Measurements from ENCODE around the gene ZG16B.

The ZG16B gene

GRCh38 chr16:2791174-2791573, 38.9 kb upstream of the ZG16B start:
- DNase-seq (ENCODE audit: low read depth in 1 of 2, low spot score in 1 of 2), result no peak
- TF ChIP-seq JUND (IDR thresholded peaks at IDR 0.05; ENCODE audit: low read depth), result no peak
- in situ Hi-C loops (cut with HindIII; ENCODE audit: low pct_unique_long_range_greater_than_20kb, low sequenced_read_pairs), result no loop called here

GRCh38 chr16:2792940-2793339, 37.2 kb upstream of the ZG16B start:
- in situ Hi-C loops (cut with HindIII; ENCODE audit: low pct_unique_long_range_greater_than_20kb, low sequenced_read_pairs), result no loop called here
- no peak for TF ChIP-seq JUND (IDR thresholded peaks at IDR 0.05; ENCODE audit: low read depth)
- no peak for DNase-seq (ENCODE audit: low read depth in 1 of 2, low spot score in 1 of 2)

- DNase-seq (ENCODE audit: low read depth in 1 of 2, low spot score in 1 of 2), result no peak
- in situ Hi-C loops (cut with HindIII; ENCODE audit: low pct_unique_long_range_greater_than_20kb, low sequenced_read_pairs), result no loop called here
- no peak for TF ChIP-seq JUND (IDR thresholded peaks at IDR 0.05; ENCODE audit: low read depth)
Measured at GRCh38 chr16:2795395-2796143, 34.5 kb upstream of the ZG16B start.

- no peak for TF ChIP-seq JUND (IDR thresholded peaks at IDR 0.05; ENCODE audit: low read depth)
- in situ Hi-C loops (cut with HindIII; ENCODE audit: low pct_unique_long_range_greater_than_20kb, low sequenced_read_pairs), result no loop called here
- DNase-seq (ENCODE audit: low read depth in 1 of 2, low spot score in 1 of 2), result no peak
Measured at GRCh38 chr16:2798723-2799204, 31.3 kb upstream of the ZG16B start.

GRCh38 chr16:2799205-2799858, 30.8 kb upstream of the ZG16B start:
- no peak for TF ChIP-seq JUND (IDR thresholded peaks at IDR 0.05; ENCODE audit: low read depth)
- in situ Hi-C loops (cut with HindIII; ENCODE audit: low pct_unique_long_range_greater_than_20kb, low sequenced_read_pairs), result no loop called here
- DNase-seq (ENCODE audit: low read depth in 1 of 2, low spot score in 1 of 2), result peak in 1 of 2 experiments; percentile 42

- peak; percentile 33; the same call in 1 of the 2 replicates for TF ChIP-seq JUND (IDR thresholded peaks at IDR 0.05; ENCODE audit: low read depth)
- in situ Hi-C loops (cut with HindIII; ENCODE audit: low pct_unique_long_range_greater_than_20kb, low sequenced_read_pairs), result no loop called here
- peak; percentile 73 to 94 for DNase-seq (ENCODE audit: low read depth in 1 of 2, low spot score in 1 of 2)
Measured at GRCh38 chr16:2799859-2800226, 30.3 kb upstream of the ZG16B start.

GRCh38 chr16:2803545-2804195, 26.4 kb upstream of the ZG16B start:
- TF ChIP-seq JUND (IDR thresholded peaks at IDR 0.05; ENCODE audit: low read depth), result no peak
- in situ Hi-C loops (cut with HindIII; ENCODE audit: low pct_unique_long_range_greater_than_20kb, low sequenced_read_pairs), result no loop called here
- no peak for DNase-seq (ENCODE audit: low read depth in 1 of 2, low spot score in 1 of 2)

GRCh38 chr16:2804728-2805127, 25.4 kb upstream of the ZG16B start:
- no peak for TF ChIP-seq JUND (IDR thresholded peaks at IDR 0.05; ENCODE audit: low read depth)
- in situ Hi-C loops (cut with HindIII; ENCODE audit: low pct_unique_long_range_greater_than_20kb, low sequenced_read_pairs), result no loop called here
- DNase-seq (ENCODE audit: low read depth in 1 of 2, low spot score in 1 of 2), result no peak

GRCh38 chr16:2806286-2806685, 23.8 kb upstream of the ZG16B start:
- in situ Hi-C loops (cut with HindIII; ENCODE audit: low pct_unique_long_range_greater_than_20kb, low sequenced_read_pairs), result no loop called here
- DNase-seq (ENCODE audit: low read depth in 1 of 2, low spot score in 1 of 2), result no peak

GRCh38 chr16:2808181-2808580, 21.9 kb upstream of the ZG16B start:
- in situ Hi-C loops (cut with HindIII; ENCODE audit: low pct_unique_long_range_greater_than_20kb, low sequenced_read_pairs), result no loop called here
- TF ChIP-seq JUND (IDR thresholded peaks at IDR 0.05; ENCODE audit: low read depth), result no peak
- no peak for DNase-seq (ENCODE audit: low read depth in 1 of 2, low spot score in 1 of 2)

More at GRCh38 chr16:2806286-2806685, 23.8 kb upstream of the ZG16B start:
- TF ChIP-seq JUND (IDR thresholded peaks at IDR 0.05; ENCODE audit: low read depth), result no peak

- in situ Hi-C loops (cut with HindIII; ENCODE audit: low pct_unique_long_range_greater_than_20kb, low sequenced_read_pairs), result no loop called here
- DNase-seq (ENCODE audit: low read depth in 1 of 2, low spot score in 1 of 2), result no peak
Measured at GRCh38 chr16:2809149-2809760, 20.8 kb upstream of the ZG16B start.

GRCh38 chr16:2810651-2811050, 19.5 kb upstream of the ZG16B start:
- DNase-seq (ENCODE audit: low read depth in 1 of 2, low spot score in 1 of 2), result no peak
- no peak for TF ChIP-seq JUND (IDR thresholded peaks at IDR 0.05; ENCODE audit: low read depth)
- in situ Hi-C loops (cut with HindIII; ENCODE audit: low pct_unique_long_range_greater_than_20kb, low sequenced_read_pairs), result no loop called here

More at GRCh38 chr16:2809149-2809760, 20.8 kb upstream of the ZG16B start:
- no peak for TF ChIP-seq JUND (IDR thresholded peaks at IDR 0.05; ENCODE audit: low read depth)

Data from T47D (cell line).